AG09319 (cell line): ENCODE data around the gene PRIMPOL.
"Not testable (repeated sequence)": the region's sequence is repeated elsewhere in the genome, so short reads cannot be mapped to it uniquely, and the experiment has no call there.

ENCODE experiments used
- DNase-seq: peaks from one replicate; pipeline ENCODE4 v3.0.0-alpha.2; 2010; ENCODE audit warnings: low read depth; ENCODE audit errors: extremely low read depth
- CTCF ChIP-seq: IDR thresholded peaks from 2 replicates; pipeline ENCODE4 v1.5.1; 2011; ENCODE audit warnings: low read depth, mild to moderate bottlenecking, inconsistent platforms, low read length, moderate library complexity

The PRIMPOL gene

GRCh38 chr4:184732126-184732525 is 82.6 kb downstream of the PRIMPOL start:
- TF ChIP-seq CTCF: no peak
- no peak for DNase-seq

GRCh38 chr4:184733654-184734524 is 84.4 kb downstream of the PRIMPOL start, which contains the start of gene CENPU:
TSS of gene CENPU (minus strand) at chr4:184734096. CDS start at chr4:184734062, 34 bp downstream.
- TF ChIP-seq CTCF: no peak
- peak; percentile 96 for DNase-seq

GRCh38 chr4:184734758-184735157 is 85.2 kb downstream of the PRIMPOL start:
- TF ChIP-seq CTCF: no peak

GRCh38 chr4:184739575-184739974 is 90.0 kb downstream of the PRIMPOL start:
- DNase-seq: not testable (repeated sequence)

More at GRCh38 chr4:184734758-184735157, 85.2 kb downstream of the PRIMPOL start:
- no peak for DNase-seq

- no peak for DNase-seq
- TF ChIP-seq CTCF: no peak
These were observed 91.4 kb downstream of the PRIMPOL start for GRCh38 chr4:184740980-184741391.

- DNase-seq: not testable (repeated sequence)
These were observed 92.1 kb downstream of the PRIMPOL start for GRCh38 chr4:184741651-184742050.

GRCh38 chr4:184743650-184744049 is 94.1 kb downstream of the PRIMPOL start:
- TF ChIP-seq CTCF: no peak
- DNase-seq: no peak

GRCh38 chr4:184744236-184744635 is 94.7 kb downstream of the PRIMPOL start:
- no peak for TF ChIP-seq CTCF
- no peak for DNase-seq
